ENCODE measurements around the gene CPM.

DNA sequence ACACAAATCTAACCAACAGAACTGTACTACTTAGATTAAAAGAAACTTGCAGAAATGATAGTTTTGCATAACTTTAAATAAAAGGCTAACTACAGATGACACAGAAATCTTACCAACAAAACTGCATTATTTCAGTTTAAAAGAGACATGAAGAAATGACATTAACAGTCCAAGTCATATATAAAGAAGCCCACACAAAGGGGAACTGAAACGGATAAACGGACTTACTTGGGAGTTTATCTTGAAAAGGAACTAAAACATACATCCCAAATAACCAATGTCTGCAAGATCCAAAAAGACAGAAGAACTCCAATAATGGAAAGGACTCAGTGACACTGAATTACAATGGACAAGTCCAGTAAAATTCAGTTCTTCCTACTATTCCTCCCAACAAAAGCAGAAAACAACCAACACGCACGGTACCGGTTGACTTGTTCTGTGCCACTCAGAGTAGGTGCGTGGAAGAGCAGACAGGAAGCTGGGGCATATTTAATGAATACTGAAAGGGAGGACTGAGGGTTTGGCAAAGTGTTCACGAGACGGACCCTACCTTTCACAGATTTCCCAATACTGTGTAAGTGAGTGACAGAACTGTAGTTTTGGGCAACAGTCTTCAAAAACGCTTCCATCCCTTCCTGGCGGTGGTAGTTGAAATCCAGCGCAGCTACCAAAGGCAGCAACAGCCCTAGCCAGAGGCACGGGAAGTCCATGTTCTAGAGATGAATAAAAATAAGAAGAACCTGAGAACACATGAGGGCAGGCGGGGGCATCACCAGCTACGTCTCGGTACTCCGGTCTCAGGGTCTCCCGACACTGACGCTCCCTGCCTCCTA is 627 bp downstream of the CPM start:
- TF ChIP-seq EZH2 (IDR thresholded peaks at IDR 0.05; ENCODE audit: low read length, unreplicated experiment) = no peak
- TF ChIP-seq, protein P1, sequence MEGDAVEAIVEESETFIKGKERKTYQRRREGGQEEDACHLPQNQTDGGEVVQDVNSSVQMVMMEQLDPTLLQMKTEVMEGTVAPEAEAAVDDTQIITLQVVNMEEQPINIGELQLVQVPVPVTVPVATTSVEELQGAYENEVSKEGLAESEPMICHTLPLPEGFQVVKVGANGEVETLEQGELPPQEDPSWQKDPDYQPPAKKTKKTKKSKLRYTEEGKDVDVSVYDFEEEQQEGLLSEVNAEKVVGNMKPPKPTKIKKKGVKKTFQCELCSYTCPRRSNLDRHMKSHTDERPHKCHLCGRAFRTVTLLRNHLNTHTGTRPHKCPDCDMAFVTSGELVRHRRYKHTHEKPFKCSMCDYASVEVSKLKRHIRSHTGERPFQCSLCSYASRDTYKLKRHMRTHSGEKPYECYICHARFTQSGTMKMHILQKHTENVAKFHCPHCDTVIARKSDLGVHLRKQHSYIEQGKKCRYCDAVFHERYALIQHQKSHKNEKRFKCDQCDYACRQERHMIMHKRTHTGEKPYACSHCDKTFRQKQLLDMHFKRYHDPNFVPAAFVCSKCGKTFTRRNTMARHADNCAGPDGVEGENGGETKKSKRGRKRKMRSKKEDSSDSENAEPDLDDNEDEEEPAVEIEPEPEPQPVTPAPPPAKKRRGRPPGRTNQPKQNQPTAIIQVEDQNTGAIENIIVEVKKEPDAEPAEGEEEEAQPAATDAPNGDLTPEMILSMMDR (conservative IDR thresholded peaks at IDR 0.05; ENCODE audit: low read depth, low read length) = no peak
